Activated T-cell treated with anti-CD3 and anti-CD28 coated beads for 24 hours (primary cell): ENCODE data around the gene CEP85.

Experiments used
- DNase-seq: peaks from one replicate; pipeline ENCODE4 v3.0.0-alpha.2; 2020; ENCODE audit warnings: low read depth

Gene CEP85

GRCh38 chr1:26233903-26234643 lies at the start of gene CEP85:
TSS of gene CEP85 (plus strand) at chr1:26234200. CDS start at chr1:26239784, 5,584 bp downstream.
- DNase-seq, result peak; percentile 97

DNA sequence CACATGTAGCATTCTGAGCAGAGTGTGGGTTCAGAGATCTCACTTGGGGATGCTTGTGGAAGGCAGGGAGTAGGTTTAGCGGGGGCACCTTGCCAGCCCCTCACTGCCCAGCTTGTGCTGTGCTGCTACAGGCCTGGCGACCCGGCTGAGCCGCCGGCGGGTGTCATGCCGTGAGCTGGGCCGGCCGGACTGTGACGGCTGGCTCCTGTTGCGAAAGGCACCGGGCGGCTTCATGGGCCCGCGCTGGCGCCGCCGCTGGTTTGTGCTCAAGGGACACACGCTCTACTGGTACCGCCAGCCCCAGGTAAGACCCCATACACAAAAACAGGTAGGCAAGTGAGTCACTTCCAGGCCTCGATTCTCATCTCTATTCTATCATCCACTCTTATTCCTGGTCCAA lies 49.1 kb upstream of the CEP85 start:
- DNase-seq, result no peak

DNA sequence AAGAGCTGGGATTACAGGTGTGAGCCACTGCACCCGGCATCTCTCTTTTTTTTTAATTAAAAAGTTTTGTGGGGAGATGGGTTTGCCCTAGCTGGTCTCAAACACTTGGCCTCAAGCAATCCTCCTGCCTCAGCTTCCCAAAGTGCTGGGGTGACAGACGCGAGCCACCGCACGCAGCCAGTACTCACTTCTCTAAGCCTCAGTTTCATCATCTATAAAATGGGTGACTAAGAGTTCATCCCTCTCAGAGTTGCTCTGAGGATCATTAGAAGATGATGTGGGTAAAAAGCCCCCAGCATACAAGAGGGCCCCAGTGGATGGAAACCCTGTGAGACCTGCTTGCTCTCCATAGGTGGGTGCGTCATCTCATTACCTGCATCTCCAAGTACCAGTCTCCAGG lies 46.1 kb upstream of the CEP85 start:
- no peak for DNase-seq

- DNase-seq, result no peak
Measured at GRCh38 chr1:26188477-26188876, 45.5 kb upstream of the CEP85 start.

DNA sequence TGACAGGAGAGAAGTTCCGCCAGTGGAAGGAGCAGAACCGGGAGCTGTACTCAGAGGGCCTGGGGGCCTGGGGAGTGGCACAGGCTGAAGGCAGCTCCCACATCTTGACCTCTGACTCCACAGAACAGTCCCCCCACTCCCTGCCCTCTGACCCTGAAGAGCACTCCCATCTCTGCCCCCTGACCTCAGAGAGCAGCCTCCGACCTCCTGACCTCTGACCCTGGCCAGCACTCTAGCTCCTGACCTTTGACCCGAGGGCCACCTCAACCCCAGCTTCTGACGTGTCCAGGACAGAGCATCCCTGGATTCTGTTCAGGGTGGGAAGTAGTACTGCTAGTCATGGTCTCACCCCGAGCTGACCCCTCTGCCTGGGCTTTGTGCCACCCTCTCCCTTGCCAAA lies 44.7 kb upstream of the CEP85 start:
- no peak for DNase-seq

DNA sequence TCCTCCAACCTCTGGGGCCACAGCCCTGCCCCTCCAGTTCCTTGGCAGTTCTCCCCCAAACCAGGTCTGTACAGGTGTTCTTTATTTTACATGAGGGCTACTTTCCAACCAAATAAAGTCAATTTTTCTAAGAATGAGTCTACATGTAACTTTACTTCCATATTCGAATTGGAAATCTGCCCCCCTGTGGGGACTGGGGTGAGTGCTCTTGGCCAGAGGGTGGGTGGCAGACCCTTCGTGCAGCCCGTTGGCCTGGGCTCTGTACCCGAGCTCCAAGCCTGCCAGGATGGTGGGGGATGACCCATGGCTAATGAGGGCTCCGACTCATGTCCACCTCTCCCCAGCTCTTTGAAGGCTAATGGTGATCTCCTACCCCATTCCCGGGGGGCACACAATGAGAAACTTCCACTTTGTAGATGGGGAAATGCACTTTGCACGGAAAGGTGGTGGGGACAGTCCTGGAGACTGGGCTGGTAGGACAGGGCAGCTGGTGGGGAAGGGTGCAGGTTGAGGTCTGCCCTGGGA lies 44.2 kb upstream of the CEP85 start:
- DNase-seq, result no peak

- DNase-seq, result no peak
Measured at GRCh38 chr1:26190373-26190987, 43.5 kb upstream of the CEP85 start, which contains the start of gene CATSPER4. TSS of gene CATSPER4 (plus strand) at chr1:26190602. CDS start at chr1:26190628, 26 bp downstream.

GRCh38 chr1:26191739-26192138 lies 42.3 kb upstream of the CEP85 start:
- no peak for DNase-seq

GRCh38 chr1:26195805-26196204 lies 38.2 kb upstream of the CEP85 start:
- DNase-seq, result no peak

DNA sequence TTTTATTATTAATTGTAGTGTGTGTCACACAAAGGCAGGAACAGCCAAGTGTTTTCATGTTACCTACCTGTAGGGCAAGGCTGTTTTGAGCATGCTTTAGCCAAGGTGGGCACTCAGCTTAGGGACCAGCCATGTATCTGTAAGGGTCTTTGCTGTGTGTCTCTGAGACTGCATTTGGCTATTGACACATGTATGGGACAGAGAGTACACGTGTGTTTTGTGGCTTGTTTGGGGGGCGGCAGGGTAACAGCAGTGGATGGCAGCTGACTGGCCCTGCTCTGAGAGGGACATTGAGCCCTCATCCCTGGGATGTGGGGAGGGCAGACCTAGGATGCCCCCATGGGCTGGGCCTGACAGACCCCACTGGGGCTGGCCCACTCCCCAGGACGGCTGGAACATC lies 36.7 kb upstream of the CEP85 start:
- DNase-seq, result no peak

- DNase-seq, result no peak
Measured at GRCh38 chr1:26197813-26198212, 36.2 kb upstream of the CEP85 start.

GRCh38 chr1:26200413-26200812 lies 33.6 kb upstream of the CEP85 start:
- no peak for DNase-seq

DNA sequence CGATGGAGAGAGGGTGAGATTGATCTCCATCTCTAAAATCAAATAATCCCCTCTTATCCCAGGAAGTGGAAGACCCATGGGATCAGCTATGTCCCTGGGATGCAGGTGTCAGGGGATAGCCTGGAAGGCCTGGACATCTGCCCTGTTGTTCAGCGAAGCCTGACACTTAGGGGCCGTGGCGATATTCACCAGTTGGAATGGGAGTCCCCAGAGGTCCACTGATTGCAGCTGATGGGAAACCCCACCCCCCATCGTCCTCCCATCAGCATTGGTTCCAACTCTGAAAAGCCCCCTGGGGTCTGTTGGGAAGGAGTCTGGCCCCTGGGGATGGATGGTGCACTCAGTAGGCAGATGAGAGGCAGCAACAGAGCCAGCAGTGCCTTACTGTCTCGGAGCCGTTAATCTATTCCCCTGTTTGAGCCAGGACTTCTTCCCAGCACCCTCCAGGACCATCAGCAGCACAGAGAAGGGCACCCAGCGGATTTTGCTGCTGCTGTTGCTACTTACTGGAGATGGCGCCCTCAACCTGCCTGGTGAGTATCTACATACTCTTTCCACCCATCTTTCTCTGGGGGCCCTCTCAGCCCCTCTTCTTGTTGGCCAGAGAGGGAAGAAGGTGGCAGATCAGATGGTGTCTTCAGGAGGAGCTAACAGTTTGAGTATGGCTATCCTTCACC lies 30.2 kb upstream of the CEP85 start:
- no peak for DNase-seq

DNA sequence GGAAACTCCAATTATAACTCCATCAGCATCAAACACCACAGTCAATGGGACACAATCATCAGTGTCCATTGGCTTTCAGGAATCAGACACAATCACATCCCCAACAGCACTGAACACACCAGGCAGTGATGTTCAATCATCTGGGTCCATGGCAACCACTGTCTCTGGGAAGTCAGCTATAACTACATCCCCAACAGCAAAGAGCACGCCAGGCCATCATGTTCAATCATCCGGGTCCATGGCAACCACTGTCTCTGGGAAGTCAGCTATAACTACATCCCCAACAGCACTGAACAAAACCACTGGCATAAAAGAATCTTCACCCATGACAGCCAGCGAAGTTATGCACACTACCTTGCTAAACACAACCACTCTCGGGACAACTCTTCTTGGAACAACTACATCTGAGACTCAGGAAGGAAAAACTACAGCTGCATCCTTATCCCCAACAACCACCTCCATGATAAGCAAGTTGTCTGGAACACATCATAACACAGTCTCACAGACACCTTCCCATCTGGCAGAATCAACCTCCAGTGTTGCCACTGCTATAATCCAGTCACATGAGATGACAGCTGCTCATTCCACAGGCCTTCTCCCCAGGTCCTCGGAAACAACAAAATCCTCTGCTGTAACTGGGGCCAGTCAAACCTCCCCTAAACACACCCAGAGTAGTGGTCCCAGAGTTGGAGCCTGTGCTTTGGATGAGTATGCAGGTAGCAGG lies 23.7 kb upstream of the CEP85 start:
- DNase-seq, result no peak

DNA sequence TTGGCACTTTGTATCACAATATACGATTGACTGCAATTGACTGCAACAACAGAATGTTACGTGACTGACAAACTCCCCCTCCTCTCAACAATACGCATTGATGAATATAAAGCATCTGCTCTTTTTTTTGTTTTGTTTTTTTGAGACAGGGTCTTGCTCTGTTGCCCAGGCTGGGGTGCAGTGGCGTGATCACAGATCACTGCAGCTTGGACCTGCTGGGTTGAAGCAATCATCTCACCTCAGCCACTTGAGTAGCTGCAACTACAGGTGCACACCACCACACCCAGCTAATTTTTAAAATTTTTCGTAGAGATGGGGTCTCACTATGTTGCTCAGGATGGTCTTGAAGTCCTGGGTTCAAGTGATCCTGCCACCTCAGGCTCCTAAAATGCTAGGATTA lies 21.3 kb upstream of the CEP85 start:
- DNase-seq, result no peak

DNA sequence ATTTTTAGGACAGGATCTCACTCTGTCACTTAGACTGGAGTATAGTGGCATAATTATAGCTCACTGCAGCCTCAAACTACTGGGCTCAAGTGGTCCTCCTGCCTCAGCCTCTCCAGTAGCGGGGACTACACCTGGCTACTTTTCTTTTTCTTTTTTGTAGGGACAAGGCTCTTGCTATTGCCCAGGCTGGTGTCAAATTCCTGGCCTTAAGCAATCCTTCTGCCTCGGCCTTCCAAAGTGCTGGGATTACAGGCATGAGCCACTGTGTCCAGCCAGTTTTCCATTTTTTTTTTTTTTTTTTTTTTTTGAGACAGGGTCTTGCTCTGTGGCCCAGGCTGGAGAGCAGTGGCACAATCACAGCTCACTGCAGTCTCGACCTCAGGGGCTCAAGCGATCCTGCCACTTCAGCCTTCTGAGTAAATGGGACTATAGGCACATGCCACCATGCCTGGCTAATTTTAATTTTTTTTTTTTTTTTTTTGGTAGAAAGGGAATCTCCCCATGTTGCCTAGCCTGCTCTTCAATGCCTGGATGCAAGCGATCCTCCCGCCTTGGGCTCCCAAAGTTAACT lies 20.6 kb upstream of the CEP85 start:
- DNase-seq, result no peak

GRCh38 chr1:26215246-26215645 lies 18.8 kb upstream of the CEP85 start:
- DNase-seq, result no peak

DNA sequence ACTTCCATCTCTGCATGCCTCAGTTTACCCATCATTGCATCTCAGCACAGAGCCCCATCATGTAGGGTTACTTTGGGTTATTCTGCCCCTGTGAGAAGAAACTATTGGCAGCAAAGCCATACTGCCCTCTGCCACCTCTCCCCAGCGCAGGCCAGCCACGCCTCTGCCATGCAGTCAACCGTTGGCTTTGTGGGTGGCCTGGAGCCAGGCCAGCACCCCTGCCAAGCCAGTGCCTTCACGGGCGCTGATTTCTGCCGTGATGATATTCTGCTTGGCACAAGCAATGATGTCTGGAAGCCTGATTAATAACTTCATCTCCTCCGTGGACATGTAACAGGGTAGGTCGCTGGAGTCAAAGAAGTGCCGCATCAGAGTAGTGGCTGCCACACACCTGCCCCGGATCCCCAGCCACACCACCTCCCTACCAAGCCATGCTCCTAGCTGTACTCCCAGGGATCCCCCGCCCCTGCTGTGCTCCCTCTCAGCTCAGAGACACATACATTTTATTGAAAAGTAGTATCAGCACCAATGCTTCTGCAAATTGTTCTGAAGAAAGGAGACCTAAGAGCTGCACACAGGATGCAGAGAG lies 15.0 kb upstream of the CEP85 start:
- no peak for DNase-seq

- no peak for DNase-seq
Measured at GRCh38 chr1:26220199-26220912, 13.6 kb upstream of the CEP85 start.

GRCh38 chr1:26221094-26221493 lies 12.9 kb upstream of the CEP85 start:
- DNase-seq, result no peak

DNA sequence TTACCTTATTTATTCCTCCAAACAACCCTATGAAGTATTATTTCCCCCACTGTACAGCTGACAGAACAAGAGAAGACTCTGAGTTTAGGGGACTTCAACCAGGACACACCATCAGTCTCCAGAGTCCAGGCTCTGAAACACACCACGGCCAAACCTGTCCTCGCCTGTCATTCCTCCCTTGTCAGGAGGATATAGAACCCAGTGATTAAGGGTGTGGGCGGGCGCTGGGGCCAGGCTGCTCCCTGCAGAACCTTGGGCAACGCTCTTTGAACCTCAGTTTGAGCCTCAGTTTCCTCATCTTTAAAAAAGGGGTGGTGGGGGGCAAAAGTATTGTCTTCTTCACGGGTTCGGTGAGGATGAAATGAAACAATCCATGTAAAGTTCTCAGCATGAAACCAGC lies 9.4 kb upstream of the CEP85 start:
- no peak for DNase-seq
